GM11168 (cell line): ENCODE measurements around the gene MED28.
"Not testable (repeated sequence)": the region's sequence is repeated elsewhere in the genome, so short reads cannot be mapped to it uniquely, and the experiment has no call there.

ENCODE experiments used
- in situ Hi-C: fragments of 300-500 bp; cut with MboI; formaldehyde crosslinking; loops from one replicate; pipeline ENCODE4 v1.12.0; 2022; ENCODE audit warnings: low sequenced_read_pairs; ENCODE audit not compliant: unreplicated experiment

MED28 gene

GRCh38 chr4:17659196-17659595, 44.8 kb downstream of the MED28 start:
- in situ Hi-C loops: not testable (repeated sequence)

GRCh38 chr4:17662694-17663093, 48.3 kb downstream of the MED28 start:
- in situ Hi-C loops: no loop called here

GRCh38 chr4:17664755-17665154, 50.3 kb downstream of the MED28 start:
- in situ Hi-C loops: no loop called here

GRCh38 chr4:17665346-17665745, 50.9 kb downstream of the MED28 start:
- in situ Hi-C loops: no loop called here

- in situ Hi-C loops: no loop called here
Observed at GRCh38 chr4:17665852-17666251, 51.4 kb downstream of the MED28 start.

- in situ Hi-C loops: no loop called here
Observed at GRCh38 chr4:17667253-17667652, 52.8 kb downstream of the MED28 start.

- in situ Hi-C loops: no loop called here
Observed at GRCh38 chr4:17667653-17668201, 53.3 kb downstream of the MED28 start.

GRCh38 chr4:17670423-17670822, 56.0 kb downstream of the MED28 start:
- in situ Hi-C loops: no loop called here

GRCh38 chr4:17680559-17681280, 66.3 kb downstream of the MED28 start:
- in situ Hi-C loops: no loop called here

GRCh38 chr4:17681281-17682221, 67.1 kb downstream of the MED28 start:
- in situ Hi-C loops: no loop called here

GRCh38 chr4:17682222-17682566, 67.8 kb downstream of the MED28 start:
- in situ Hi-C loops: no loop called here
